ENCODE results near the gene GOLGA6L7. TPM values are rescaled to one million over a fixed set of nuclear protein-coding genes. Genes with fewer than 3 reads are reported as not detected.
"Not testable (repeated sequence)": the region's sequence is repeated elsewhere in the genome, so short reads cannot be mapped to it uniquely, and the experiment has no call there.

Gene GOLGA6L7
- total and polyA plus RNA-seq, 2 of the 13 experiments (the other 11 are each of a cell fraction or from before 2014, with no cell fraction given): not detected

DNA sequence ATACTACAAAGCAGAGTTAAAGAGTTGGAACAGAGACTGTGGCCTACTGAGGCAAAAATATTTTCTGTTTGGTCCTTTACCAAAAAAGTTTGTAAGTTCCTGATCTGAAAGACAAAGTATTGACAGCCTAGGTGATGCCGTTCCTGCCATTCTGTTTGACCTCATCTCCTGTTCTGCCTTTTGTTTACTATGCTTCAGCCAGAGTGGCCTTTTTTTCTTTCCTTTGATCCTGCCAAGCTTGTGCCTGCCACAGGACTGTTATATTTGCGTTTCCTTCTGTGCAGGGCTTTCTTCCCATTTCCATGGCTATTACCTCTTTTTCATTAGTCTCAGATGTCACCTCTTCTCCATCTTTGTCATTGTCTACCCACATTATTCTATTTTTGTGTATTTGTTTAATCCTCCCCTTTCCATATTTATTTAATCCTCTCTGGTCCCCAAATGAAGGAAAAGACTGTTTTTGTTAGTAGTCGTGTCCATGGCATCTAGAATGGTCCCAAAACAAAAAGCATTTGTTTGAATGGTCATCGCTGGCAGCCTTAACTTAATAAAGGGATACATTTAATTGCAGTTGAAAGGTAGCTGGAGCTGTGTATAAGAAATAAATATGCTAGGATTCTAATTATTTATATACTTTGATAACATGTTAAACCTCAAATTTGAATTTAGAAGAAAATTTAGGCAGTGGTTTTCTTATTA is 36.4 kb downstream of the GOLGA6L7 start:
- H4K20me1 ChIP-seq (ENCODE audit: insufficient read depth, low read length); H3K9ac ChIP-seq (ENCODE audit: insufficient read depth, low read depth, low read length); H3K27me3 ChIP-seq (ENCODE audit: control insufficient read depth in 1 of 2, insufficient read depth in 2 of 2, low read length in 2 of 2); BruUV-seq (replicated peaks); H3K27ac ChIP-seq (ENCODE audit: extremely low read length, insufficient read depth, low read length); POLR2A ChIA-PET; DNase-seq (ENCODE audit: low spot score); H2AFZ ChIP-seq (ENCODE audit: low read length); H3K4me3 ChIP-seq (replicated peaks in 1 of 3; ENCODE audit: insufficient read depth in 1 of 3, low read depth in 2 of 3, low read length in 3 of 3); H3K9me3 ChIP-seq (ENCODE audit: low read length); CTCF ChIA-PET (ENCODE audit: low intra/inter-chr PET ratio, low total read pairs); FAIRE-seq; H3K79me2 ChIP-seq (ENCODE audit: insufficient read depth, low read length); H3K4me1 ChIP-seq (ENCODE audit: insufficient read depth, low read length); H3K36me3 ChIP-seq (replicated peaks in 1 of 2; ENCODE audit: control insufficient read depth in 1 of 2, insufficient read depth in 2 of 2, low read length in 2 of 2); in situ Hi-C loops (cut with HindIII; ENCODE audit: extremely low pct_ligation_motif_present, low pct_unique_long_range_greater_than_20kb); H3K4me2 ChIP-seq (ENCODE audit: low read depth, low read length); intact Hi-C loops (cut with micrococcal nuclease; ENCODE audit: unreplicated experiment): not testable (repeated sequence)
- WGBS (ENCODE audit: low lambda C conversion rate): 30% methylated on average over 4 of the region's 4 CpGs
- TF ChIP-seq RARA (CRISPR knock-in tag; IDR thresholded peaks at IDR 0.05): 0 out of 2 replicates have a peak, but pooled peaks have one; percentile 27
- peak; percentile 20; the same call in 1 of the 2 replicates for TF ChIP-seq TCF7 (IDR thresholded peaks at IDR 0.05; ENCODE audit: low read depth)
- ATAC-seq: peak; percentile 78

DNA sequence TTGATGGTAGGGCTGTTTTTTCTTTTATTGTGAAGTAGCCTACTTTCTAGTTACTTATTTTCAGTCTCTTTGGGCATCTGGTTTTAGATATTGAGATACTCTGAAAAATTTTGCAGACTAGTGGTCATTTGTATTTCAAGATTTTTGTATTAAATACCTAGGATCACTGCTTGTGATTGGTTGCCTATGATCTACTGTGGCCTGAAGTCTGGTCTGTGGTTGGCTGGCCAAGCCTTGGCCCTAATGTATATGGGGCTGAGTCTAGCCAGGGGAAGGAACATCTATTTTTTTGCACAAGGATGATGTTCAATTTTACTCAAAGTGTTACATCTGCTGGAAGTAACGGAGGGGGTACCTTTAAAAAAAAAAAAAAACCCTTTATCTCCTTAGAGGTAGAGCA is 38.0 kb downstream of the GOLGA6L7 start:
- H2AFZ ChIP-seq (ENCODE audit: low read length); H3K4me2 ChIP-seq (ENCODE audit: low read depth, low read length); BruUV-seq (replicated peaks); H3K79me2 ChIP-seq (ENCODE audit: insufficient read depth, low read length); H3K9me3 ChIP-seq (ENCODE audit: low read length); H4K20me1 ChIP-seq (ENCODE audit: insufficient read depth, low read length); CTCF ChIA-PET (ENCODE audit: low intra/inter-chr PET ratio, low total read pairs); H3K4me3 ChIP-seq (replicated peaks in 1 of 3; ENCODE audit: insufficient read depth in 1 of 3, low read depth in 2 of 3, low read length in 3 of 3); DNase-seq (ENCODE audit: low spot score); H3K36me3 ChIP-seq (replicated peaks in 1 of 2; ENCODE audit: control insufficient read depth in 1 of 2, insufficient read depth in 2 of 2, low read length in 2 of 2); POLR2A ChIA-PET; ATAC-seq; FAIRE-seq; intact Hi-C loops (cut with micrococcal nuclease; ENCODE audit: unreplicated experiment); H3K9ac ChIP-seq (ENCODE audit: insufficient read depth, low read depth, low read length); H3K27ac ChIP-seq (ENCODE audit: extremely low read length, insufficient read depth, low read length); H3K27me3 ChIP-seq (ENCODE audit: control insufficient read depth in 1 of 2, insufficient read depth in 2 of 2, low read length in 2 of 2); in situ Hi-C loops (cut with HindIII; ENCODE audit: extremely low pct_ligation_motif_present, low pct_unique_long_range_greater_than_20kb); H3K4me1 ChIP-seq (ENCODE audit: insufficient read depth, low read length): not testable (repeated sequence)
- WGBS (ENCODE audit: low lambda C conversion rate): 23% methylated on average over 1 of the region's 1 CpG

DNA sequence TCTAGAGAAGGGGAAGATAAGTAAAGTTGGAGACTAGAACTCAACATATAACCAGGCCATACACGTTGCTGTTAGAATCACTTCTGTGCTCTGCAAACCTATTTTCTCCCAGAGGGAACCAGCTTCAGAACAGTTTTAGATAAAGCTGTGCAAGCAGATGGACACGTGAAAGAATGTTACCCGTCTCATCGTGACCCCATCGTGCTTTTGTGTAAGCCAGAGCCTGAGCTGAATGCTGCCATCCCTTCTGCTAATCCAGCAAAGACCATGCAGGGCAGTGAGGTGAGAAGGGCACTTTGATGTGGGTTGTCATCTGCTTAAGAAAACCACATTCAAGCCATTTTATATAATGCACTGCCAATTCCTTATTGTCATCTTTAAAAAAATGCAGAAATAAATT is 40.3 kb downstream of the GOLGA6L7 start:
- CTCF ChIA-PET (ENCODE audit: low intra/inter-chr PET ratio, low total read pairs); BruUV-seq (replicated peaks); H3K4me2 ChIP-seq (ENCODE audit: low read depth, low read length); in situ Hi-C loops (cut with HindIII; ENCODE audit: extremely low pct_ligation_motif_present, low pct_unique_long_range_greater_than_20kb); FAIRE-seq; H3K36me3 ChIP-seq (replicated peaks in 1 of 2; ENCODE audit: control insufficient read depth in 1 of 2, insufficient read depth in 2 of 2, low read length in 2 of 2); H3K27ac ChIP-seq (ENCODE audit: extremely low read length, insufficient read depth, low read length); intact Hi-C loops (cut with micrococcal nuclease; ENCODE audit: unreplicated experiment); H3K4me1 ChIP-seq (ENCODE audit: insufficient read depth, low read length); H3K79me2 ChIP-seq (ENCODE audit: insufficient read depth, low read length); H3K4me3 ChIP-seq (replicated peaks in 1 of 3; ENCODE audit: insufficient read depth in 1 of 3, low read depth in 2 of 3, low read length in 3 of 3); H3K27me3 ChIP-seq (ENCODE audit: control insufficient read depth in 1 of 2, insufficient read depth in 2 of 2, low read length in 2 of 2); H3K9me3 ChIP-seq (ENCODE audit: low read length); POLR2A ChIA-PET; H3K9ac ChIP-seq (ENCODE audit: insufficient read depth, low read depth, low read length); H2AFZ ChIP-seq (ENCODE audit: low read length); ATAC-seq; DNase-seq (ENCODE audit: low spot score); H4K20me1 ChIP-seq (ENCODE audit: insufficient read depth, low read length): not testable (repeated sequence)
- 4% methylated on average over 5 of the region's 5 CpGs for WGBS (ENCODE audit: low lambda C conversion rate)

DNA sequence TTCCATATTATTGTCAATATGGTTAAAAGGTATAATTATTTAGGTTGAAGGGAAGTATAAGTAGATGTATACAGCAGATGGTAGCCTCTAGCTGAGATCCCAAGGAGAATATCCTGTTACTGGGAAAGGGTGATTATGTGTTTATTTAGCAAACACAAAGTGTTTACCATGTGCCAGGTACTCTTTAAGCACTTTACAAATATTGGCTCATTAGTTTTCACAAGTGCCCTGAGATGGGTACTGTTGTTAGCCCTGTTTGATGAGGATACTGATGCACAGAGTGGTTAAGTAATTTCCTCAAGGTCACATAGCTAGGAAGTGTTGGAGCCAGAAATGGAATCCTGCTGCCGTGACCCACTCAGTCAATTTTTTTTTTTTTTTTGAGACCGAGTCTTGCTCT is 48.1 kb downstream of the GOLGA6L7 start:
- BruUV-seq (replicated peaks); H3K4me3 ChIP-seq (replicated peaks in 1 of 3; ENCODE audit: insufficient read depth in 1 of 3, low read depth in 2 of 3, low read length in 3 of 3); H3K4me2 ChIP-seq (ENCODE audit: low read depth, low read length); ATAC-seq; H2AFZ ChIP-seq (ENCODE audit: low read length); H4K20me1 ChIP-seq (ENCODE audit: insufficient read depth, low read length); H3K27me3 ChIP-seq (ENCODE audit: control insufficient read depth in 1 of 2, insufficient read depth in 2 of 2, low read length in 2 of 2); in situ Hi-C loops (cut with HindIII; ENCODE audit: extremely low pct_ligation_motif_present, low pct_unique_long_range_greater_than_20kb); DNase-seq (ENCODE audit: low spot score); intact Hi-C loops (cut with micrococcal nuclease; ENCODE audit: unreplicated experiment); POLR2A ChIA-PET; CTCF ChIA-PET (ENCODE audit: low intra/inter-chr PET ratio, low total read pairs); H3K4me1 ChIP-seq (ENCODE audit: insufficient read depth, low read length); H3K36me3 ChIP-seq (replicated peaks in 1 of 2; ENCODE audit: control insufficient read depth in 1 of 2, insufficient read depth in 2 of 2, low read length in 2 of 2); H3K9ac ChIP-seq (ENCODE audit: insufficient read depth, low read depth, low read length); H3K27ac ChIP-seq (ENCODE audit: extremely low read length, insufficient read depth, low read length); H3K79me2 ChIP-seq (ENCODE audit: insufficient read depth, low read length); FAIRE-seq; H3K9me3 ChIP-seq (ENCODE audit: low read length): not testable (repeated sequence)
- WGBS (ENCODE audit: low lambda C conversion rate): 6% methylated on average over 2 of the region's 2 CpGs

Measured in HepG2 (cell line).